Neural progenitor cell (in vitro differentiated cells): ENCODE data around the gene TM9SF2. TPM values are rescaled to one million over a fixed set of nuclear protein-coding genes. Genes with fewer than 3 reads are reported as not detected.

ENCODE experiments used
- DNase-seq: peaks from one replicate; pipeline ENCODE4 v3.0.0-alpha.2; 2016; ENCODE audit warnings: low spot score
- H2AFZ ChIP-seq: fragments of 200-600 bp; sonication (generic); replicated peaks from 2 replicates; pipeline ENCODE4 v1.6.1; 2016; ENCODE audit warnings: antibody characterized with exemption
- H3F3A ChIP-seq: fragments of 200-600 bp; sonication (generic); 2 replicates; pipeline ENCODE4 v1.6.1; 2016; ENCODE audit warnings: antibody characterized with exemption, low read depth
- H3K27ac ChIP-seq: fragments of 200-600 bp; sonication (generic); 2 replicates; pipeline ENCODE4 v1.5.1; 2016; ENCODE audit warnings: mild to moderate bottlenecking
- H3K27me3 ChIP-seq: fragments of 200-600 bp; sonication (generic); 2 replicates; pipeline ENCODE4 v1.6.1; 2016; ENCODE audit warnings: mild to moderate bottlenecking, moderate library complexity
- H3K36me3 ChIP-seq: fragments of 200-600 bp; sonication (generic); 2 replicates; pipeline ENCODE4 v1.5.1; 2016
- H3K4me1 ChIP-seq: fragments of 200-600 bp; sonication (generic); 2 replicates; pipeline ENCODE4 v1.6.1; 2016; ENCODE audit warnings: mixed run types
- H3K4me2 ChIP-seq: fragments of 200-600 bp; sonication (generic); 2 replicates; pipeline ENCODE4 v1.6.1; 2016
- H3K4me3 ChIP-seq: fragments of 200-600 bp; sonication (generic); 2 replicates; pipeline ENCODE4 v1.5.1; 2016
- H3K79me2 ChIP-seq: fragments of 200-600 bp; sonication (generic); 2 replicates; pipeline ENCODE4 v1.6.1; 2016; ENCODE audit warnings: low read depth
- H3K9ac ChIP-seq: fragments of 200-600 bp; sonication (generic); 2 replicates; pipeline ENCODE4 v1.6.1; 2016
- H3K9me3 ChIP-seq: fragments of 200-600 bp; sonication (generic); 2 replicates; pipeline ENCODE4 v1.5.1; 2016; ENCODE audit warnings: low read depth
- H4K20me1 ChIP-seq: fragments of 200-600 bp; sonication (generic); 2 replicates; pipeline ENCODE4 v1.6.1; 2016; ENCODE audit warnings: low read depth
- H3K27ac Mint-ChIP-seq: 3 replicates; pipeline ENCODE4 v1.8.0; 2021; ENCODE audit warnings: mixed read lengths
- H3K27me3 Mint-ChIP-seq: 2 replicates; pipeline ENCODE4 v1.8.0; 2022; ENCODE audit warnings: low read depth, mild to moderate bottlenecking, inconsistent platforms, moderate library complexity, mixed read lengths; ENCODE audit not compliant: insufficient read depth
- H3K36me3 Mint-ChIP-seq: 3 replicates; pipeline ENCODE4 v1.8.0; 2021; ENCODE audit warnings: mixed read lengths
- H3K4me1 Mint-ChIP-seq: 3 replicates; pipeline ENCODE4 v1.8.0; 2021; ENCODE audit warnings: mixed read lengths
- H3K4me3 Mint-ChIP-seq: 3 replicates; pipeline ENCODE4 v1.8.0; 2021; ENCODE audit warnings: mild to moderate bottlenecking, moderate library complexity, mixed read lengths
- H3K9me3 Mint-ChIP-seq: 3 replicates; pipeline ENCODE4 v1.8.0; 2020; ENCODE audit warnings: mixed read lengths
- EZH2 ChIP-seq: fragments of 200-600 bp; sonication (generic); IDR thresholded peaks from 2 replicates; pipeline ENCODE4 v1.6.1; 2017; ENCODE audit warnings: antibody characterized with exemption, mild to moderate bottlenecking, moderate library complexity
- EZH2phosphoT487 ChIP-seq: fragments of 200-600 bp; sonication (generic); IDR thresholded peaks from 2 replicates; pipeline ENCODE4 v1.6.1; 2017; ENCODE audit warnings: antibody characterized with exemption
- total RNA-seq: library from RNA; depleted of rRNA; stranded (reverse); fragments of >200 nt; gene quantifications from 2 replicates; pipeline ENCODE4 v1.2.3, GENCODE V29; 2015; ENCODE audit warnings: low replicate concordance
- TF ChIP-seq, protein P1 (sequence below): fragments of 200-600 bp; sonication (generic); IDR thresholded peaks from 2 replicates; pipeline ENCODE4 v1.5.1; 2017; ENCODE audit warnings: antibody characterized with exemption, mild to moderate bottlenecking

Gene TM9SF2
- total RNA-seq, 1 donor from 2014 or later, result 128 TPM

DNA sequence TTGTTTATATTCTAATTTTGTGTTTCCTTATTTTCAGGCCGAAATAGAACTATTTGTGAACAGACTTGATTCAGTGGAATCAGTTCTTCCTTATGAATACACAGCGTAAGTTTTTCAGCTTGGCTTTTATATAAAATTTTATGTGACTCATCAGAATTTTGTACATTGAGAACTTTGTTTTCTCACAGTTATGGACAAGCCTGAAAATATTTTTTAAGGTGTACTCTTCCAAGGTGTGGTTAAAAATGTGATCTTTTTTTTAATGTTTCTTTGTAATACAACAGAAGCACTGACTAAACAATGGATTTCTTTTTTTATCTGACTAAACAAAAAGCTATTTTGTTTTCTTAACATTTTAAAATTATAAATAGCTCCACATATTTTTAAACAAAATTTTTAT, 16.3 kb downstream of the TM9SF2 start:
- H3F3A ChIP-seq, result no peaks in the 10 kb centered on the region
- H3K79me2 ChIP-seq, result peaks cover 51% of the 10 kb centered on the region
- Mint-ChIP-seq H3K36me3 (peaks cover 3% of the 10 kb centered on the region), H3K4me3 (no peak overlapping the region), H3K27ac (no peak overlapping the region), H3K27me3 (no peaks in the 10 kb centered on the region), H3K4me1 (no peaks in the 10 kb centered on the region), H3K9me3 (no peaks in the 10 kb centered on the region)
- H3K4me3 ChIP-seq, result no peak overlapping the region
- no peak overlapping the region for H3K9ac ChIP-seq
- H3K36me3 ChIP-seq, result no peaks in the 10 kb centered on the region
- H3K9me3 ChIP-seq, result no peaks in the 10 kb centered on the region
- no peak overlapping the region for H2AFZ ChIP-seq
- peaks cover 32% of the 10 kb centered on the region for H4K20me1 ChIP-seq
- no peaks in the 10 kb centered on the region for H3K4me1 ChIP-seq
- DNase-seq, result no peak
- TF ChIP-seq EZH2phosphoT487, result no peak
- TF ChIP-seq, protein P1, sequence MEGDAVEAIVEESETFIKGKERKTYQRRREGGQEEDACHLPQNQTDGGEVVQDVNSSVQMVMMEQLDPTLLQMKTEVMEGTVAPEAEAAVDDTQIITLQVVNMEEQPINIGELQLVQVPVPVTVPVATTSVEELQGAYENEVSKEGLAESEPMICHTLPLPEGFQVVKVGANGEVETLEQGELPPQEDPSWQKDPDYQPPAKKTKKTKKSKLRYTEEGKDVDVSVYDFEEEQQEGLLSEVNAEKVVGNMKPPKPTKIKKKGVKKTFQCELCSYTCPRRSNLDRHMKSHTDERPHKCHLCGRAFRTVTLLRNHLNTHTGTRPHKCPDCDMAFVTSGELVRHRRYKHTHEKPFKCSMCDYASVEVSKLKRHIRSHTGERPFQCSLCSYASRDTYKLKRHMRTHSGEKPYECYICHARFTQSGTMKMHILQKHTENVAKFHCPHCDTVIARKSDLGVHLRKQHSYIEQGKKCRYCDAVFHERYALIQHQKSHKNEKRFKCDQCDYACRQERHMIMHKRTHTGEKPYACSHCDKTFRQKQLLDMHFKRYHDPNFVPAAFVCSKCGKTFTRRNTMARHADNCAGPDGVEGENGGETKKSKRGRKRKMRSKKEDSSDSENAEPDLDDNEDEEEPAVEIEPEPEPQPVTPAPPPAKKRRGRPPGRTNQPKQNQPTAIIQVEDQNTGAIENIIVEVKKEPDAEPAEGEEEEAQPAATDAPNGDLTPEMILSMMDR, result no peak
- TF ChIP-seq EZH2, result no peak
- H3K4me2 ChIP-seq, result no peak overlapping the region
- H3K27me3 ChIP-seq, result no peaks in the 10 kb centered on the region
- H3K27ac ChIP-seq, result no peak overlapping the region

DNA sequence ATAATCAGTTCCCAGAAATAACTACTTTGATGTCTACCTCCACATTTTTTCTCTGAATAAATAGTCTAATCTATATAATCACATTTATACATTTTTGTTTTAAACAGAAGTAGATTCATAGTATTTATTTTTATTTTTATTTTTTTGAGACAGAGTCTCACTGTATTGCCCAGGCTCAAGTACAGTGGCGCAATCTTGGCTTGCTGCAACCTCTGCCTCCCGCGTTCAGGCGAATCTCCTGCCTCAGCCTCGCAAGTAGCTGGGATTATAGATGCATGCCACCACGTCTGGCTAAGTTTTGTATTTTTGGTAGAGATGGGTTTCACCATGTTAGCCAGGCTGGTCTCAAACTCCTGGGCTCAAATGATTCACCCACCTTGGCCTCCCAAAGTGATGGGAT, 16.7 kb downstream of the TM9SF2 start:
- H3K4me3 ChIP-seq, result no peak overlapping the region

DNA sequence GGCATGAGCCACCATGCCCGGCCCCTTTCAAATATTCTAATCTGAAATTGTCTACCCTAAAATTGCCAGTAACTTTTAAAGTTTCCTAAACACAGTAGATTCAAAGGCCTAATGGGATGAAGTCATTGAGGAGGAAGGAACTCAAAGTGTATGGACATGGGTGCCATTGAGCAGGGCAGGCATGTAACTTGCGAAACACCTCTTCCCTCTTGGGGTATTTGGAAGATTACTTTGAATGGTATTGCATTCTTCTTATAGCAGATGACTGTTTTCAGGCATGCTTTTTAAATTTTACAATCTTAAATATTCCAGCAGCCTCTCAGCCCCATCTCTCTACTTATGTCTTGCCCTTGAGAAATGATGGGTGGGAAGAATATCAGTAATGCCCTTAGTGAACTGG, 21.0 kb downstream of the TM9SF2 start:
- Histone ChIP-seq H3K4me2 (no peak overlapping the region), H3K9me3 (no peaks in the 10 kb centered on the region), H3K4me1 (peaks cover 7% of the 10 kb centered on the region), H3K27ac (no peak overlapping the region), H3K79me2 (peaks cover 3% of the 10 kb centered on the region), H3K9ac (no peak overlapping the region), H4K20me1 (no peaks in the 10 kb centered on the region), H3K4me3 (no peak overlapping the region), H3K27me3 (no peaks in the 10 kb centered on the region), H3F3A (no peaks in the 10 kb centered on the region), H3K36me3 (no peaks in the 10 kb centered on the region), H2AFZ (no peak overlapping the region)
- no peak overlapping the region for H3K27ac Mint-ChIP-seq
- no peak overlapping the region for H3K4me3 Mint-ChIP-seq
- H3K9me3 Mint-ChIP-seq, result no peaks in the 10 kb centered on the region
- peaks cover 25% of the 10 kb centered on the region for H3K36me3 Mint-ChIP-seq
- peaks cover 12% of the 10 kb centered on the region for H3K4me1 Mint-ChIP-seq
- TF ChIP-seq EZH2phosphoT487, result no peak
- TF ChIP-seq, protein P1, result no peak
- TF ChIP-seq EZH2, result no peak
- no peak for DNase-seq
- peaks cover 2% of the 10 kb centered on the region for H3K27me3 Mint-ChIP-seq

More for the DNA sequence above, 16.7 kb downstream of the TM9SF2 start:
- no peaks in the 10 kb centered on the region for H3K4me1 Mint-ChIP-seq
- Histone ChIP-seq H3K27me3 (no peaks in the 10 kb centered on the region), H2AFZ (no peak overlapping the region), H3K27ac (no peak overlapping the region), H3K36me3 (no peaks in the 10 kb centered on the region), H3K9ac (no peak overlapping the region), H3K79me2 (peaks cover 47% of the 10 kb centered on the region), H3F3A (no peaks in the 10 kb centered on the region), H3K9me3 (no peaks in the 10 kb centered on the region), H3K4me2 (no peak overlapping the region), H4K20me1 (peaks cover 28% of the 10 kb centered on the region), H3K4me1 (no peaks in the 10 kb centered on the region)
- no peak overlapping the region for H3K27ac Mint-ChIP-seq
- DNase-seq, result no peak
- H3K36me3 Mint-ChIP-seq, result peaks cover 3% of the 10 kb centered on the region
- TF ChIP-seq, protein P1, result no peak
- TF ChIP-seq EZH2 (no peak), EZH2phosphoT487 (no peak)
- no peaks in the 10 kb centered on the region for H3K9me3 Mint-ChIP-seq
- no peaks in the 10 kb centered on the region for H3K27me3 Mint-ChIP-seq
- H3K4me3 Mint-ChIP-seq, result no peak overlapping the region

DNA sequence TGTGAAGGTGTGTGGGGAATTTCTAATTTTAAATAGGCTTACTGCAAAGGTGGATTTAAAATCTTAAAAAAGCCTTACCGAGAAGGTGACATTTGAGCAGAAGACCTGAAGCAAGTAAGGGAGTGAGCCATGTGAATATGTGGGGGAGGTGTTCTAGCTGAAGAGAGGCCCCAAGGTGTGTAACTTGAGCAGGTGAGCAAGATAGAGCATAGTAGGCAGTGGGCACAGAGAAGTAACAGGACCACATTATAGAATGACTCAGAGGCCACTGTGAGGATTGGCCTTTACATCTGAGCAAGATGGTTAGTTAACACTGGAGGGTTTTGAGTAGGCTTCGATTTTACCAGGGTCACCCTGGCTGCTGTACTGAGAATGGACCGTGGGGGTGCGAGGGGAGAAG, 22.6 kb downstream of the TM9SF2 start:
- no peak overlapping the region for H3K4me2 ChIP-seq
- Mint-ChIP-seq H3K27me3 (peaks cover 2% of the 10 kb centered on the region), H3K36me3 (peaks cover 25% of the 10 kb centered on the region), H3K27ac (no peak overlapping the region), H3K4me1 (peaks cover 12% of the 10 kb centered on the region), H3K4me3 (no peak overlapping the region), H3K9me3 (no peaks in the 10 kb centered on the region)
- peaks cover 12% of the 10 kb centered on the region for H3F3A ChIP-seq
- H3K36me3 ChIP-seq, result no peaks in the 10 kb centered on the region
- H3K27ac ChIP-seq, result no peak overlapping the region
- no peaks in the 10 kb centered on the region for H3K79me2 ChIP-seq
- H3K4me3 ChIP-seq, result no peak overlapping the region
- no peaks in the 10 kb centered on the region for H3K9me3 ChIP-seq
- no peak overlapping the region for H3K9ac ChIP-seq
- H3K27me3 ChIP-seq, result no peaks in the 10 kb centered on the region
- peaks cover 7% of the 10 kb centered on the region for H3K4me1 ChIP-seq
- no peaks in the 10 kb centered on the region for H4K20me1 ChIP-seq
- TF ChIP-seq EZH2 (no peak), EZH2phosphoT487 (no peak)
- TF ChIP-seq, protein P1, result no peak
- H2AFZ ChIP-seq, result no peak overlapping the region
- DNase-seq, result no peak
